Memory B cell (primary cell): ENCODE data around the gene LPCAT2.

Experiments
- ATAC-seq: fragments of 150-1000 bp; cut with Tn5 transposase; 2 replicates; pipeline ENCODE4 v1.10.0; 2021; ENCODE audit warnings: low read depth, mild to moderate bottlenecking, moderate library complexity
- DNase-seq, 2 donors: peaks; one replicate each; pipeline ENCODE4 v3.0.0; 2022; ENCODE audit warnings: low spot score in 2 of 2
- H3K27ac Mint-ChIP-seq: one replicate; pipeline ENCODE4 v1.8.0; 2022; ENCODE audit warnings: mild to moderate bottlenecking, moderate library complexity, mixed read lengths
- H3K27me3 Mint-ChIP-seq: one replicate; pipeline ENCODE4 v1.8.0; 2022; ENCODE audit warnings: mixed read lengths
- H3K36me3 Mint-ChIP-seq: one replicate; pipeline ENCODE4 v1.8.0; 2022; ENCODE audit warnings: mild to moderate bottlenecking, mixed read lengths
- H3K4me1 Mint-ChIP-seq: one replicate; pipeline ENCODE4 v1.8.0; 2022; ENCODE audit warnings: mixed read lengths
- H3K4me3 Mint-ChIP-seq: one replicate; pipeline ENCODE4 v1.8.0; 2022; ENCODE audit warnings: mild to moderate bottlenecking, moderate library complexity, mixed read lengths
- H3K9me3 Mint-ChIP-seq: one replicate; pipeline ENCODE4 v1.8.0; 2022; ENCODE audit warnings: mixed read lengths

LPCAT2 gene

GRCh38 chr16:55508941-55509931 is at the start of gene LPCAT2:
LPCAT2 (plus strand) TSS chr16:55509072; CDS start chr16:55509182, 110 bp downstream.
- ATAC-seq (no peak), DNase-seq (no peak)
- Mint-ChIP-seq H3K9me3 (peaks cover 7% of the 10 kb centered on the region), H3K27me3 (peaks cover 18% of the 10 kb centered on the region), H3K4me3 (peak within 1 kb of the TSS; percentile 57), H3K4me1 (peaks cover 5% of the 10 kb centered on the region), H3K27ac (no peak within 1 kb of the TSS), H3K36me3 (no peaks in the 10 kb centered on the region)

- no peak overlapping the region for H3K4me3 Mint-ChIP-seq
- H3K36me3 Mint-ChIP-seq, result no peaks in the 10 kb centered on the region
- H3K9me3 Mint-ChIP-seq, result no peaks in the 10 kb centered on the region
- H3K27ac Mint-ChIP-seq, result no peak overlapping the region
- H3K27me3 Mint-ChIP-seq, result peaks cover 10% of the 10 kb centered on the region
- ATAC-seq, result no peak
- no peaks in the 10 kb centered on the region for H3K4me1 Mint-ChIP-seq
- DNase-seq, result no peak
These were observed 46.6 kb upstream of the LPCAT2 start for GRCh38 chr16:55462241-55462640.

DNA sequence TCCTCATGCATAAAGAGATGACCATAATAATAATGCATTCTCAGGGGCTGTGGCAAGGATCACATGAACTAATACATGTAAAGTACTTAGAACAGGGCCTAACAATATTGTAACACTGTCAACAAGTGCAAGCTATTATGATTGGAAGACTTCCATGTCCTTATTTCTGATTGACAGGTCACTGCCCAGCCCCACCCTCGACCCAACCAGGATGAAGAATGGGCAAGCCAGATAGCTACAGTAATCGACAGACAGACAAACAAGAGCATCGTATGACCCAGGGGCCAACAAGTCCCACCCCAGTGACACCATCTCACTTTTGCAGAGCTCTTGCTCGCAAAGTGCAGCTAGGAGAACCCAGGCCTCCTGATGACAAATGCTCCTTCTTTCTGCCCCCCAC is 44.5 kb upstream of the LPCAT2 start:
- Mint-ChIP-seq H3K4me3 (no peak overlapping the region), H3K27me3 (peaks cover 4% of the 10 kb centered on the region), H3K27ac (no peak overlapping the region), H3K9me3 (no peaks in the 10 kb centered on the region), H3K4me1 (no peaks in the 10 kb centered on the region), H3K36me3 (no peaks in the 10 kb centered on the region)
- no peak for ATAC-seq
- no peak for DNase-seq

GRCh38 chr16:55465077-55465896 is 43.6 kb upstream of the LPCAT2 start:
- H3K27me3 Mint-ChIP-seq, result peaks cover 4% of the 10 kb centered on the region

GRCh38 chr16:55466209-55466608 is 42.7 kb upstream of the LPCAT2 start:
- Mint-ChIP-seq H3K4me1 (no peaks in the 10 kb centered on the region), H3K27me3 (peaks cover 4% of the 10 kb centered on the region), H3K4me3 (no peak overlapping the region), H3K9me3 (no peaks in the 10 kb centered on the region), H3K36me3 (no peaks in the 10 kb centered on the region), H3K27ac (no peak overlapping the region)
- DNase-seq, result no peak
- no peak for ATAC-seq

More at GRCh38 chr16:55465077-55465896, 43.6 kb upstream of the LPCAT2 start:
- Mint-ChIP-seq H3K4me1 (no peaks in the 10 kb centered on the region), H3K27ac (no peak overlapping the region), H3K4me3 (no peak overlapping the region), H3K9me3 (no peaks in the 10 kb centered on the region), H3K36me3 (no peaks in the 10 kb centered on the region)
- DNase-seq, result peak; percentile 78 to 80
- peak; percentile 94 for ATAC-seq

GRCh38 chr16:55467898-55468297 is 41.0 kb upstream of the LPCAT2 start:
- no peak for DNase-seq
- Mint-ChIP-seq H3K9me3 (no peaks in the 10 kb centered on the region), H3K36me3 (no peaks in the 10 kb centered on the region), H3K4me3 (no peak overlapping the region), H3K4me1 (no peaks in the 10 kb centered on the region), H3K27ac (no peak overlapping the region), H3K27me3 (peaks cover 4% of the 10 kb centered on the region)
- no peak for ATAC-seq

- no peaks in the 10 kb centered on the region for H3K4me1 Mint-ChIP-seq
- ATAC-seq (no peak), DNase-seq (no peak)
- H3K9me3 Mint-ChIP-seq, result no peaks in the 10 kb centered on the region
- no peak overlapping the region for H3K4me3 Mint-ChIP-seq
- no peaks in the 10 kb centered on the region for H3K36me3 Mint-ChIP-seq
- no peak overlapping the region for H3K27ac Mint-ChIP-seq
- peaks cover 4% of the 10 kb centered on the region for H3K27me3 Mint-ChIP-seq
These were observed 40.4 kb upstream of the LPCAT2 start for GRCh38 chr16:55468352-55468990.

GRCh38 chr16:55469821-55470532 is 38.9 kb upstream of the LPCAT2 start:
- DNase-seq (no peak), ATAC-seq (no peak)
- no peaks in the 10 kb centered on the region for H3K4me1 Mint-ChIP-seq
- H3K27ac Mint-ChIP-seq, result no peak overlapping the region
- no peaks in the 10 kb centered on the region for H3K36me3 Mint-ChIP-seq
- H3K4me3 Mint-ChIP-seq, result no peak overlapping the region
- H3K27me3 Mint-ChIP-seq, result peaks cover 5% of the 10 kb centered on the region
- no peaks in the 10 kb centered on the region for H3K9me3 Mint-ChIP-seq

- no peak overlapping the region for H3K27ac Mint-ChIP-seq
- H3K9me3 Mint-ChIP-seq, result no peaks in the 10 kb centered on the region
- H3K4me3 Mint-ChIP-seq, result no peak overlapping the region
- H3K4me1 Mint-ChIP-seq, result no peaks in the 10 kb centered on the region
- DNase-seq (no peak), ATAC-seq (no peak)
- H3K27me3 Mint-ChIP-seq, result peaks cover 4% of the 10 kb centered on the region
- H3K36me3 Mint-ChIP-seq, result no peaks in the 10 kb centered on the region
These were observed 38.1 kb upstream of the LPCAT2 start for GRCh38 chr16:55470533-55471371.

GRCh38 chr16:55471448-55472097 is 37.3 kb upstream of the LPCAT2 start:
- no peak for ATAC-seq
- Mint-ChIP-seq H3K4me3 (no peak overlapping the region), H3K27ac (no peak overlapping the region), H3K4me1 (no peaks in the 10 kb centered on the region), H3K9me3 (no peaks in the 10 kb centered on the region), H3K27me3 (peaks cover 4% of the 10 kb centered on the region), H3K36me3 (no peaks in the 10 kb centered on the region)
- no peak for DNase-seq

- no peaks in the 10 kb centered on the region for H3K4me1 Mint-ChIP-seq
- no peak overlapping the region for H3K4me3 Mint-ChIP-seq
- ATAC-seq, result no peak
- no peaks in the 10 kb centered on the region for H3K9me3 Mint-ChIP-seq
- H3K27ac Mint-ChIP-seq, result no peak overlapping the region
- no peak for DNase-seq
- peaks cover 12% of the 10 kb centered on the region for H3K27me3 Mint-ChIP-seq
- H3K36me3 Mint-ChIP-seq, result no peaks in the 10 kb centered on the region
These were observed 35.3 kb upstream of the LPCAT2 start for GRCh38 chr16:55473587-55473986.

DNA sequence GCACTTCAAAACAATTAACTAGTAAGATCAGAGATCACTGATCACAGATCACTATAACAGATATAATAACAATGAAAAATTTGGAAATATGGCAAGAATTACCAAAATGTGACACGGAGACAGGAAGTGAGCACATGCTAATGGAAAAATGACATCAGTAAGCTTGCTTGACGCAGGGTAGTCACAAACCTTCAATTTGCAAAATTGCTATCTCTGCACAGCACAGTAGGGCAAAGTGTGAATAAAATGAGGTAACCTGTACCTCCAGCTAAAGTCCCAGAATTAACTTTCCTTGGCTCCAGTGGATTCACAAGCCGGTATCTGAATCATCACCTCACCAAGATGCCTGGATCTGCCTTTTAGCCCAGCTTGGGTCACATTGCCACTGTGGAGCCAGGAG is 34.1 kb upstream of the LPCAT2 start:
- H3K4me1 Mint-ChIP-seq, result no peaks in the 10 kb centered on the region
- H3K4me3 Mint-ChIP-seq, result no peak overlapping the region
- H3K9me3 Mint-ChIP-seq, result no peaks in the 10 kb centered on the region
- DNase-seq (no peak), ATAC-seq (no peak)
- no peaks in the 10 kb centered on the region for H3K36me3 Mint-ChIP-seq
- H3K27me3 Mint-ChIP-seq, result peaks cover 16% of the 10 kb centered on the region
- no peak overlapping the region for H3K27ac Mint-ChIP-seq
